NT2/D1 (cell line): ENCODE measurements around the gene ACACB.

ENCODE experiments used
- SUZ12 ChIP-seq: IDR thresholded peaks from 2 replicates; pipeline ENCODE4 v1.6.1; 2011; ENCODE audit not compliant: insufficient read length, insufficient read depth; ENCODE audit errors: extremely low read depth
- ZNF274 ChIP-seq: IDR thresholded peaks from 2 replicates; pipeline ENCODE4 v1.6.1; 2011; ENCODE audit warnings: mild to moderate bottlenecking, low read depth, low read length

DNA sequence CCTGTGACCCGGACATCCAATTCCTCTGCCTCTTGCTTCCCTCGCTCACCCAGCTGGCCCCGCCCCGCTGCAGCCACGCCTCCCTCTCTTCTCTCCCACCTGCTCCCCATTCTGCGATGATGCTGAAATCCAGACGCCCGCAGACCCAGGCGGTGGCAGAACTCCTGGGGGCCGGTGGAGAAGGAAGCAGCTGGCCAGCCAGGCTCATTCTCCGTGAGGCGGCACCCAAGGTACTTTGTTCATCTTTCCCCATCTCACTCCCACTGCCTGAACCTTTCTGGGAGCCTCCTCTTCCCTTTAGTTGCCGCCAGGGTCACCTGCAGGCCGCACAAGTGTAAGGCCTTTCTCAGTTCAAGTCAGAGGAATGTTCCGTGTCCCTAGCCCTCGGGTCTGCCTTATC is 157.0 kb downstream of the ACACB start:
- TF ChIP-seq ZNF274 (no peak), SUZ12 (no peak)
